Stimulated activated CD4-positive, alpha-beta T cell treated with anti-CD3 and anti-CD28 coated beads, Interleukin-4, amount 100 ng/mL, for 48 hours (primary cell): ENCODE measurements around the gene UBA6.

ENCODE experiments used
- DNase-seq, 2 donors: peaks; one replicate each; pipeline ENCODE4 v3.0.0-alpha.2; 2020; ENCODE audit warnings: low read depth in 2 of 2

Gene UBA6

GRCh38 chr4:67576059-67576466 is 124.9 kb downstream of the UBA6 start:
- no peak for DNase-seq

DNA sequence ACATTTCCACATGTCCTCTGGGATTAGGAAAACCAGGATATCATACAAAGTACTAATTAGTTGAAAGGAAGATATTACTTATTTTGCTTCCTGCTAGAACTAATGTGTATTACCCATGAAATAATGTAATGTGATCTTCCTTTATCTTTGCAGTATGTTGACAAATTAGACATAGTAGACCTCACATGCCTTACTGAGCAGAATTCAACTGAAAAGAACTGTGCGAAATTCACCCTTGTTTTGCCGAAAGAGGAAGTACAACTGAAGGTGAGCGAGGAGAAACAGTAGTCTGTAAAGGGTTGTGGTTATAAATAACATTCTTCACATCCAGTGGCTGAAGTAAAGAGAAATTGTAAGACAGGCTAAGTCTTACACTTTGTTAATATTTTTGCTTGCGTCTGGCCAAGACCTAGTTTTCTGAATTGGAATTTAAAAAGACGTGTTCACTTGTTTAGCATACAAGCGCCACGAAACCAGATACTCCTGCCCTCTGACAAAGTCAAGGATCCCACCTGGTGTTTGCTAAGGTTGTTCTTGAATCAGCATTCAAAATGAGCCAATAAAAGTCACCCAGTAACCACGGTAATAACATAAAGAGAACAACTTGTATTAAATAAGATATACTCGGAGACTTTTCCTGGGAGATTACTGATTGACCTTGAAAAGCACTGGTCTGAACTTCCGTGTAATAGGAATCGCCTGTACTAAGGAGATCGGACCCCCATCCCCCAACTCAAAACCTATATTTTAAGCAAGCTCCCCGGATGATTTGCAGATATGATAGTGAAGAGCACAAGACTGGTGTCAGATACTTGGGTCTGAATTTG is 125.5 kb downstream of the UBA6 start:
- DNase-seq, result no peak

- DNase-seq, result no peak
Observed at GRCh38 chr4:67573193-67573592, 127.8 kb downstream of the UBA6 start.

GRCh38 chr4:67571975-67572374 is 129.0 kb downstream of the UBA6 start:
- no peak for DNase-seq

GRCh38 chr4:67570537-67570936 is 130.4 kb downstream of the UBA6 start:
- no peak for DNase-seq

DNA sequence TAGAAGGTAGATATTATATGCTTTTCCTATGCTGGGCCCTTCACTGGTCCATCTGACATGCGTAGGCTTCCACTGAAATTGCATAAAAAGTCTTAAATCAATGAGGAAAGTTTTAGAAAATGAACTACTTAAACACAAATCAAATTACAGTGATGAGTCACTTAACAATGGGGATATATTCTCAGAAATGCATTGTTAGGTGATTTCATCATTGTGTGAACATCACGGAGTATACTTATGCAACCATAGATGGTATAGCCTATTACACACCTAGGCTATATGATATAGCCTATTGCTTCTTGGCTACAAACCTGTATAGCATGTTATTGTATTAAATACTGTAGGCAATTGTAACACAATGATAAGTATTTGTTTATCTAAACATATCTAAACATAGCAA is 132.1 kb downstream of the UBA6 start:
- no peak for DNase-seq

GRCh38 chr4:67566335-67566734 is 134.6 kb downstream of the UBA6 start:
- no peak for DNase-seq

- DNase-seq, result no peak
Observed at GRCh38 chr4:67565284-67565683, 135.7 kb downstream of the UBA6 start.
